ENCODE data around the gene KRT34. TPM values are rescaled to one million over a fixed set of nuclear protein-coding genes. Genes with fewer than 3 reads are reported as not detected.

KRT34 gene
- polyA plus RNA-seq, 3 donors: not detected

DNA sequence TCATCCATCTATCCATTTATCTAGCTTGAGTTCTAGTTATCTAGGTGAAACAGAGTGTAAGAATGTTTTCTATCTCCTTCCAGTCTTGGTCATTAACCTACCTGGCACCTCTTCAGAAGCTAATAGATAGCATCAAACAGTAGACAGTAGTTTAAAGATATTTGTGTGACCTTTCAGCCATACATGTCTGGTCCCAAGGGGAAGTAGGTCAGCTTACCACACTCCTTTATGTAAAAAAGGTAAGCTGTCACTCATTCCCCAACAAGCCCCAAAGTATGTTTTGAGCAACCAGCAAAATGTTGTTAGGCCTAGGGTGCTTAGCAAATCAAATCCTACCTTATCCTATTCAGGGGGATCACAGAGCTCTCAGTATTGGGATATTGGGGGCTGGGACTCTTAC is 16.0 kb downstream of the KRT34 start:
- Histone ChIP-seq H3K27me3 (ENCODE audit: control insufficient read depth in 2 of 2, insufficient read depth in 2 of 2, low read length in 2 of 2) (no peaks in the 10 kb centered on the region), H3K9ac (ENCODE audit: insufficient read depth, low read length, poor library complexity, severe bottlenecking) (no peak overlapping the region), H3K4me2 (replicated peaks; ENCODE audit: extremely low read depth, low read length, poor library complexity, severe bottlenecking) (no peak overlapping the region), H3K9me3 (replicated peaks in 1 of 2; ENCODE audit: control insufficient read depth in 1 of 2, insufficient read depth in 1 of 2, low read length in 2 of 2) (no peaks in the 10 kb centered on the region), H4K20me1 (ENCODE audit: insufficient read depth, low read length) (no peaks in the 10 kb centered on the region), H3K79me2 (ENCODE audit: insufficient read depth, low read length) (no peaks in the 10 kb centered on the region), H3K4me1 (ENCODE audit: control insufficient read depth in 1 of 2, insufficient read depth in 2 of 2, low read length in 2 of 2) (no peaks in the 10 kb centered on the region), H2AFZ (ENCODE audit: insufficient read depth, low read depth, low read length, poor library complexity, severe bottlenecking) (no peak overlapping the region), H3K36me3 (replicated peaks in 1 of 2; ENCODE audit: control insufficient read depth in 1 of 2, insufficient read depth in 2 of 2, low read length in 2 of 2) (no peaks in the 10 kb centered on the region), H3K27ac (ENCODE audit: low read depth in 1 of 2, low read length in 2 of 2) (no peak overlapping the region), H3K4me3 (replicated peaks in 1 of 3; ENCODE audit: low read depth in 2 of 3, low read length in 3 of 3) (no peak overlapping the region)
- Mint-ChIP-seq H3K9me3 (peaks cover 0 to 10% (median 3%) of the 10 kb centered on the region in 7 donors), H3K27ac (no peak overlapping the region), H3K27me3 (ENCODE audit: low read depth in 3 of 3) (peaks cover 0 to 18% (median 5%) of the 10 kb centered on the region in 3 donors), H3K36me3 (no peaks in the 10 kb centered on the region), H3K4me3 (no peak overlapping the region), H3K4me1 (no peaks in the 10 kb centered on the region)
- no peak for DNase-seq
- TF ChIP-seq, protein P1, sequence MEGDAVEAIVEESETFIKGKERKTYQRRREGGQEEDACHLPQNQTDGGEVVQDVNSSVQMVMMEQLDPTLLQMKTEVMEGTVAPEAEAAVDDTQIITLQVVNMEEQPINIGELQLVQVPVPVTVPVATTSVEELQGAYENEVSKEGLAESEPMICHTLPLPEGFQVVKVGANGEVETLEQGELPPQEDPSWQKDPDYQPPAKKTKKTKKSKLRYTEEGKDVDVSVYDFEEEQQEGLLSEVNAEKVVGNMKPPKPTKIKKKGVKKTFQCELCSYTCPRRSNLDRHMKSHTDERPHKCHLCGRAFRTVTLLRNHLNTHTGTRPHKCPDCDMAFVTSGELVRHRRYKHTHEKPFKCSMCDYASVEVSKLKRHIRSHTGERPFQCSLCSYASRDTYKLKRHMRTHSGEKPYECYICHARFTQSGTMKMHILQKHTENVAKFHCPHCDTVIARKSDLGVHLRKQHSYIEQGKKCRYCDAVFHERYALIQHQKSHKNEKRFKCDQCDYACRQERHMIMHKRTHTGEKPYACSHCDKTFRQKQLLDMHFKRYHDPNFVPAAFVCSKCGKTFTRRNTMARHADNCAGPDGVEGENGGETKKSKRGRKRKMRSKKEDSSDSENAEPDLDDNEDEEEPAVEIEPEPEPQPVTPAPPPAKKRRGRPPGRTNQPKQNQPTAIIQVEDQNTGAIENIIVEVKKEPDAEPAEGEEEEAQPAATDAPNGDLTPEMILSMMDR (IDR thresholded peaks at IDR 0.05): no peak
- intact Hi-C loops (cut with micrococcal nuclease): no loop called here

DNA sequence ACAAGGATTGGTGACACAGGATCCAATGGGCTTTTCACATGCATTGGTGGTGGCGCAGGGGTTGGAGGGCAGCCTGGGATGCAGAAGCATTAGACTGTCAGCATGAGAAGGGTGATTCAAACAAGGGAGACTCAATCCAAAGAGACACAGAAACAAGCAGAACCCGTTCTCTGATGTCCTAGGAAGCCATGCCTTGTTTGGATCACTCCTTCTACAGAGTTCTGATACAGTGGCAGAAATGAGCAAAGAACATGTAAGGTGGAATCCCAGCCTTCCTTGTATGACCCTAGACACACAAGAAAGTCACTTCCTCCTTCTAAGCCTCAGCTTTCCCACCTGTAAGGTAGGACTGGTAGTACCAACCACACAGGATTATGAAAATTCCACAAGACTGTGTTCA is 18.2 kb downstream of the KRT34 start:
- no peaks in the 10 kb centered on the region for H3K4me1 Mint-ChIP-seq
- H3K4me3 Mint-ChIP-seq: no peak overlapping the region
- no peaks in the 10 kb centered on the region for H3K36me3 Mint-ChIP-seq
- no peaks in the 10 kb centered on the region for H3K27me3 ChIP-seq (ENCODE audit: control insufficient read depth in 2 of 2, insufficient read depth in 2 of 2, low read length in 2 of 2)
- no peak overlapping the region for H3K4me2 ChIP-seq (replicated peaks; ENCODE audit: extremely low read depth, low read length, poor library complexity, severe bottlenecking)
- WGBS (ENCODE audit: insufficient coverage): 100% methylated on average over 1 of the region's 2 CpGs
- H3K4me1 ChIP-seq (ENCODE audit: control insufficient read depth in 1 of 2, insufficient read depth in 2 of 2, low read length in 2 of 2): no peaks in the 10 kb centered on the region
- peak overlapping the region in 1 of 7 donors; percentile 70 for H3K27ac Mint-ChIP-seq
- H3K4me3 ChIP-seq (replicated peaks in 1 of 3; ENCODE audit: low read depth in 2 of 3, low read length in 3 of 3): no peak overlapping the region
- intact Hi-C loops (cut with micrococcal nuclease): no loop called here
- no peaks in the 10 kb centered on the region for H3K36me3 ChIP-seq (replicated peaks in 1 of 2; ENCODE audit: control insufficient read depth in 1 of 2, insufficient read depth in 2 of 2, low read length in 2 of 2)
- H3K9ac ChIP-seq (ENCODE audit: insufficient read depth, low read length, poor library complexity, severe bottlenecking): no peak overlapping the region
- H3K9me3 Mint-ChIP-seq: peaks cover 0 to 10% (median 3%) of the 10 kb centered on the region in 7 donors
- H3K27ac ChIP-seq (ENCODE audit: low read depth in 1 of 2, low read length in 2 of 2): no peak overlapping the region
- H3K79me2 ChIP-seq (ENCODE audit: insufficient read depth, low read length): no peaks in the 10 kb centered on the region
- H2AFZ ChIP-seq (ENCODE audit: insufficient read depth, low read depth, low read length, poor library complexity, severe bottlenecking): no peak overlapping the region
- no peak for DNase-seq
- H4K20me1 ChIP-seq (ENCODE audit: insufficient read depth, low read length): no peaks in the 10 kb centered on the region
- H3K9me3 ChIP-seq (replicated peaks in 1 of 2; ENCODE audit: control insufficient read depth in 1 of 2, insufficient read depth in 1 of 2, low read length in 2 of 2): no peaks in the 10 kb centered on the region
- TF ChIP-seq, protein P1 (IDR thresholded peaks at IDR 0.05): no peak
- H3K27me3 Mint-ChIP-seq (ENCODE audit: low read depth in 3 of 3): peaks cover 5 to 16% (median 5%) of the 10 kb centered on the region in 3 donors

All from CD14-positive monocyte (primary cell).